Right cardiac atrium (tissue), 5 donors: ENCODE results near the gene SYNPR. TPM values are rescaled to one million over a fixed set of nuclear protein-coding genes. Genes with fewer than 3 reads are reported as not detected.
A peak's percentile ranks its signal among the peaks of the same experiment; 100 is the strongest.
"Not testable (repeated sequence)": the region's sequence is repeated elsewhere in the genome, so short reads cannot be mapped to it uniquely, and the experiment has no call there.

Experiments used
- ATAC-seq, 2 donors: fragments of 200-7000 bp; cut with Tn5 transposase; one replicate each; pipeline versions ENCODE4 v1.8.0 to v1.9.1; 2020; ENCODE audit warnings: moderate library complexity in 2 of 2, mild to moderate bottlenecking in 1 of 2
- DNase-seq, 3 donors: peaks; one replicate each; pipeline ENCODE4 v3.0.0-alpha.2; 2020
- H3K27ac ChIP-seq: one replicate; pipeline ENCODE4 v1.5.1; 2013; ENCODE audit warnings: mild to moderate bottlenecking, low read length, control low read depth, moderate library complexity
- H3K27me3 ChIP-seq: one replicate; pipeline ENCODE4 v1.6.1; 2013; ENCODE audit not compliant: control insufficient read depth, insufficient read depth
- H3K4me1 ChIP-seq: one replicate; pipeline ENCODE4 v1.6.1; 2013; ENCODE audit warnings: low read length; ENCODE audit not compliant: control insufficient read depth, insufficient read depth
- H3K4me3 ChIP-seq: one replicate; pipeline ENCODE4 v1.5.1; 2013; ENCODE audit warnings: low read length, control low read depth
- H3K9me3 ChIP-seq: one replicate; pipeline ENCODE4 v1.6.1; 2013; ENCODE audit warnings: low read length; ENCODE audit not compliant: control insufficient read depth
- WGBS: extraction: QIAGEN DNeasy Blood & Tissue Kit; methylation state at CpG from one replicate; pipeline ENCODE4 v1.1.7; 2013; 5-methylcytosine and 5-hydroxymethylcytosine counted together
- intact Hi-C, 4 donors: fragments of 100-400 bp; cut with DNase I; formaldehyde crosslinking; loops; one replicate each; pipeline versions ENCODE4 v1.11.0 to v1.14.0; 2022 to 2023
- polyA plus RNA-seq: library from polyadenylated mRNA; stranded (reverse); fragments of 200-250 nt; gene quantifications from one replicate; pipeline ENCODE4 v1.2.3, GENCODE V29; 2013
- total RNA-seq, 4 donors: library from RNA; stranded (reverse); fragmentation: NEBNext Ultra II Directional; extraction: Animal tissue kit (Norgen Biotek cat#: 25700); gene quantifications; one replicate each; pipeline ENCODE4 v1.2.1, GENCODE V29; 2021
- donor health status: healthy with polysubstance abuse.
- donor health status: DM: no; HTN: yes; CAD: no.
- donor health status: DM: no; HTN: no; CAD: no.
- donor health status: DM: no; HTN: yes; CAD: no; lungs with severe emphysema.
- donor health status: DM: yes; HTN: yes; CAD: no.

Gene SYNPR
- total and polyA plus RNA-seq, 5 donors: 3.8 to 14.4 (median 8.2) TPM

DNA sequence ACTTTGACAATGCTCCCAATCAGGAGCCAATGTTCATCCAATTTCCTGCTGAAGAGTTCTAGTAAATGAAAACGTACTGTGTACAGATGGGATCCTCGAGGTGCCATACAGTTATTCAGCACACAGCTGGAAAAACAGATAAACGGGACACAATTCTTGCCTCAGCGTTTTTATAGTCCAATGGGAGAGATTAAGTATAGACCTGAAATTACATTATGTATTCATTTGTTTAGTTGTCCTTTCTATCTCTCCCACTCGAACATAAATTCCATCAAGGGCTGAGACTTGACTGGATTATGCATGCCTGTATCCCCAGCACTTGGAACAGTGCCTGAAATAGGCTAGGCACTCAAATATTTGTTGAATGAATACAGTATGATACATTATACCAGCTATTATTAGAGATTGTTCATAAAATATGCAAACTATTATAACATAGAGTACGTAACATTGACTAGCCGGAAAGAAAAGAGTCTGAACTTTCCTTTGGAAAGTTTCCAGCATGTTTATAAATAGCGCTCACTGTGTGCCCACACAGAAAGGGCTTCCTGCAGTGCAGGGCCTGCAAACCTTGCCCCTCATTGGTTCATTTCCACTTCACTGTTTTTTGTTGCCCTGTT, 346.9 kb downstream of the SYNPR start:
- DNase-seq (no peak), ATAC-seq (no peak)
- Histone ChIP-seq H3K4me3 (no peak overlapping the region), H3K4me1 (peaks cover 1% of the 10 kb centered on the region), H3K9me3 (no peaks in the 10 kb centered on the region), H3K27ac (no peak overlapping the region), H3K27me3 (no peaks in the 10 kb centered on the region)
- intact Hi-C loops: no loop called here
- 22% methylated on average over 8 of the region's 8 CpGs for WGBS

- Histone ChIP-seq H3K4me3 (no peak overlapping the region), H3K9me3 (no peaks in the 10 kb centered on the region), H3K27ac (no peak overlapping the region), H3K27me3 (no peaks in the 10 kb centered on the region), H3K4me1 (no peaks in the 10 kb centered on the region)
- WGBS: 80% methylated on average over 4 of the region's 4 CpGs
- DNase-seq (peak in 1 of 3 donors; percentile 11), ATAC-seq (no peak)
- intact Hi-C loops: no loop called here
Measured at GRCh38 chr3:63631670-63632069, 353.6 kb downstream of the SYNPR start.

- no peaks in the 10 kb centered on the region for H3K9me3 ChIP-seq
- H3K4me1 ChIP-seq: no peaks in the 10 kb centered on the region
- 82% methylated on average over 3 of the region's 3 CpGs for WGBS
- intact Hi-C loops: no loop called here
- ATAC-seq (no peak), DNase-seq (no peak)
- no peaks in the 10 kb centered on the region for H3K27me3 ChIP-seq
- no peak overlapping the region for H3K27ac ChIP-seq
- H3K4me3 ChIP-seq: no peak overlapping the region
Measured at GRCh38 chr3:63635186-63635585, 357.1 kb downstream of the SYNPR start.

- Histone ChIP-seq H3K4me3 (no peak overlapping the region), H3K27ac (no peak overlapping the region), H3K4me1 (no peaks in the 10 kb centered on the region), H3K27me3 (no peaks in the 10 kb centered on the region), H3K9me3 (no peaks in the 10 kb centered on the region)
- intact Hi-C loops: no loop called here
- 83% methylated on average over 2 of the region's 2 CpGs for WGBS
- DNase-seq (no peak), ATAC-seq (no peak)
Measured at GRCh38 chr3:63639806-63640205, 361.7 kb downstream of the SYNPR start.

DNA sequence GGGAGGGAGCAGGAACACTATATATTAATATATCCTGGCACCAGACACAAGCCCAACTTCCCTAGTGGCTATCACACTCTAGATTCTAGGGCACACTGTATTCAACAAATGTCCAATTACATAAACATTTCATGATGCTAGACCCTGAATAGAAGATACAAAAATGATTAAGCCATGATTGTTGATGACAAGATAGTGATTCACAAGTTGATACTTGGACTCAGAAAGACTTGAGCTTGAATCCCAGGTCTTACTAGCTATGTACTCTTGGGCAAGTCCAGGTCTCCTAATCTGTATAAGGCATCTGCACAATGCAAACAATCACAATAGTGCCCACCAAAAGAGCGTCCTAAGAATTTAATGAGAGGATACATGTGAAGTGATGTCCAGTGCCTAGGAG, 364.4 kb downstream of the SYNPR start:
- intact Hi-C loops: no loop called here
- H3K27ac ChIP-seq: no peak overlapping the region
- H3K4me1 ChIP-seq: no peaks in the 10 kb centered on the region
- DNase-seq (no peak), ATAC-seq (no peak)
- WGBS: 79% methylated on average over 1 of the region's 1 CpG
- no peaks in the 10 kb centered on the region for H3K27me3 ChIP-seq
- H3K4me3 ChIP-seq: no peak overlapping the region
- H3K9me3 ChIP-seq: no peaks in the 10 kb centered on the region

DNA sequence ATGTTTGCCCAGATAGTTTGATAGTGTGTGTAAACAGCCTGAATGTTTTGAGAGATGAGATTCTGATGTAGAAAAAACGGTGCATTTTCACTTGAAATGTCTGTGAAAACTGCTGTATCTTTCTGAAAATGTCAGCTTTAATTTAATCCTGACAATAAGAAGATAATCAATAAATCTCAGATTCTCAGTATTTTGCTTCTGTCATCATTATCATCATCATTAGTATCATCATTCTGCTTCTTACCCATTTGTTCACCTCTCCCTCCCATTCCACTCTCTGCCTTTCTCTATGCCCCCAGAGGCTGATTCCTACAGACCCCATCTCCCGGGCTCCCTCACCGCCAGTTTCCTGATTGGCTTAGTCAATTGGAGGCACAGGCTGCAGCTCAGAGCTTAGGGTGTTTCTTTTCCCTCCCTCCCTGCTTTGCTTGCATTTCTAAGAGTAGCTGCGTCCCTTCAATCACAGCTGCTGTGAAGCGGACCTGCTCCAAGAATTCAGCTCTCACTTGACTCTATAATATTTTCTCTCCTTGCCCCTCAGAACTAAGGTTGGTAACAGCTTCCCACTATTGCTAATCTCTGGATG, 366.2 kb downstream of the SYNPR start:
- H3K27ac ChIP-seq: no peak overlapping the region
- DNase-seq: no peak
- ATAC-seq: no peak
- intact Hi-C loops: no loop called here
- 55% methylated on average over 5 of the region's 5 CpGs for WGBS
- H3K4me3 ChIP-seq: no peak overlapping the region
- no peaks in the 10 kb centered on the region for H3K4me1 ChIP-seq
- no peaks in the 10 kb centered on the region for H3K9me3 ChIP-seq
- H3K27me3 ChIP-seq: no peaks in the 10 kb centered on the region

DNA sequence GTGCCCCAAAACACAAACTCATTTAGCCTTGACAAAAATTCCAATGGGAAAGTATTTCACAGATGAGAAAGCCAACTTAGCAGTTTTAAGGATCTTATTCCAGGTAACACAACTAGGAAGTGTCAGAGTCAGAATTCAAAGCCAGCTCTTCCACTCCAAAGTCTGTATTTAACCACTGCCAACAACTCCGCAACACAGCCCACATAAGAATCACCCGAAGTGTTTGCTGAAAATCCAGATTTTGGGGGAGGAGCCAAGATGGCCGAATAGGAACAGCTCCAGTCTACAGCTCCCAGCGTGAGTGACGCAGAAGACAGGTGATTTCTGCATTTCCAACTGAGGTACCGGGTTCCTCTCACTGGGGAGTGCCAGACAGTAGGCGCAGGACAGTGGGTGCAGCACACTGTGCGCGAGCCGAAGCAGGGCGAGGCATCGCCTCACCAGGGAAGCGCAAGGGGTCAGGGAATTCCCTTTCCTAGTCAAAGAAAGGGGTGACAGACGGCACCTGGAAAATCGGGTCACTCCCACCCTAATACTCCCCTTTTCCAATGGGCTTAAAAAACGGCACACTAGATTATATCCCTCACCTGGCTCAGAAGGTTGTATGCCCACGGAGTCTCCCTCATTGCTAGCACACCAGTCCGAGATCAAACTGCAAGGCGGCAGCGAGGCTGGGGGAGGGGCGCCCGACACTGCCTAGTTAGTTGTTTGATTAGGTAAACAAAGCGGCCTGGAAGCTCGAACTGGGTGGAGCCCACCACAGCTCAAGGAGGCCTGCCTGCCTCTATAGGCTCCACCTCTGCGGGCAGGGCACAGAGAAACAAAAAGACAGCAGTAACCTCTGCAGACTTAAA, 367.0 kb downstream of the SYNPR start:
- H3K4me3 ChIP-seq, H3K9me3 ChIP-seq, ATAC-seq, H3K27me3 ChIP-seq, H3K4me1 ChIP-seq, H3K27ac ChIP-seq, intact Hi-C loops: not testable (repeated sequence)
- WGBS: 59% methylated on average over 25 of the region's 25 CpGs
- peak in 1 of 3 donors; percentile 19 for DNase-seq

DNA sequence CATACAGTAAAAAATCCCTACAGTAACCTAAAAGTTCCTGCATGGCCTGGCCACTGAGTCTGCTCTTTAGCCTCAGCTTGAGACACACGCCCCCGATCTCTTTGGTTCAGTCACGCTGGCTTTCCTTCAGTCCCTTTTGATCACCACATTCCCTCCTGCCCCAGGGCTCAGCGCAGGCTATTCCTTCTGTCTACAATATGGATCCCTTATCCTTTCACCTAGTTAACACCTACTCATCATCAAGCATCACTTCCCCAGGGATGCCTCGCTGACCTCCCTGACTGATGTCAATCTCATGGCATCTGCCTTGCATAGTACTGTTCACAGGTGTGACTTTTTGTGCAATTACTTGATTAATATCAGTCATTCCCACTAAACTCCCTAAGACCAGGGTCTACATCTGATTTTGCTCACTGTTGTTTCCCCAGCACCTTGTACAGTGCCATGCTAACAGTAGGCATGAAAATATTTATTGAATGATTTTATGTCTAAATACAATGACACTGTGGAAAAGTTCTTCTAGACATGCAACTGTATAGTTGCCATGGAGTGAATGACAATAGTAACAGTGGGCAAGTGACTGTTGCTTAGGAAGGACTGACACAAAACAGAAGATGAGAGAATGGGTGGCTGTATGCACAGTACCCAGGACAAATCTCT, 374.1 kb downstream of the SYNPR start, which contains the start of gene SNTN:
Gene SNTN, plus strand, starts transcription at position 610 of the 660 bp plus-strand sequence. Its CDS starts 13 bp downstream, at position 623.
- Histone ChIP-seq H3K27ac (no peak within 1 kb of the TSS), H3K4me3 (no peak within 1 kb of the TSS), H3K4me1 (no peaks in the 10 kb centered on the region), H3K9me3 (no peaks in the 10 kb centered on the region), H3K27me3 (no peaks in the 10 kb centered on the region)
- intact Hi-C loops: no loop called here
- no peak for ATAC-seq
- whole genome bisulfite sequencing: 60% methylated on average over 5 of the region's 5 CpGs
- DNase-seq: no peak

- ATAC-seq (no peak), DNase-seq (no peak)
- intact Hi-C loops: no loop called here
- Histone ChIP-seq H3K4me1 (no peaks in the 10 kb centered on the region), H3K27me3 (no peaks in the 10 kb centered on the region), H3K9me3 (no peaks in the 10 kb centered on the region), H3K27ac (no peak overlapping the region), H3K4me3 (no peak overlapping the region)
- 69% methylated on average over 4 of the region's 4 CpGs for WGBS
Measured at GRCh38 chr3:63654211-63654610, 376.1 kb downstream of the SYNPR start.

- Histone ChIP-seq H3K27ac (no peak overlapping the region), H3K9me3 (no peaks in the 10 kb centered on the region), H3K4me1 (no peaks in the 10 kb centered on the region), H3K4me3 (no peak overlapping the region), H3K27me3 (no peaks in the 10 kb centered on the region)
- intact Hi-C loops: no loop called here
- 60% methylated on average over 5 of the region's 5 CpGs for WGBS
- ATAC-seq (no peak), DNase-seq (no peak)
Measured at GRCh38 chr3:63654931-63655330, 376.8 kb downstream of the SYNPR start.

DNA sequence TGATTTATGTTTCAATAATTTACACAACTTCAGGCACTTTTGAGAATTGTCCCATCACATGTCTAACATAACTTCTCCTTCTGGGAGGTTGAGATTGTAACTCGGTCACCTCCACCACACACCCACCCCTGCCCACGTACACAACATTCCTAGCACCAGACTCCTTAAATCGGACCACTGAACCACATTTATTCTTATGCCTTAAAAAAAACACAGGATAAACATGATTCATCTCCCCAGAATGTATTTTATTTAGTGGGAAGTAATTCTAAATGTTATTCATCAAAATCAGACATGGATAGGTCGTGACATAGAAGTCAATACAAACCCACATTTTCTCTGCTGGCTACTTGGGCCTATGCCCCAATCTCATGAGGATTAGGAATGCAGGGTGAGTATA, 377.4 kb downstream of the SYNPR start:
- 66% methylated on average over 4 of the region's 4 CpGs for WGBS

More for the DNA sequence above, 377.4 kb downstream of the SYNPR start:
- Histone ChIP-seq H3K27ac (no peak overlapping the region), H3K4me3 (no peak overlapping the region), H3K4me1 (no peaks in the 10 kb centered on the region), H3K9me3 (no peaks in the 10 kb centered on the region), H3K27me3 (no peaks in the 10 kb centered on the region)
- ATAC-seq (no peak), DNase-seq (no peak)
- intact Hi-C loops: no loop called here
